Small intestine (tissue), 7 donors: ENCODE measurements around the gene RICTOR. TPM values are rescaled to one million over a fixed set of nuclear protein-coding genes. Genes with fewer than 3 reads are reported as not detected.
A peak's percentile ranks its signal among the peaks of the same experiment; 100 is the strongest.
"Not testable (repeated sequence)": the region's sequence is repeated elsewhere in the genome, so short reads cannot be mapped to it uniquely, and the experiment has no call there.

ENCODE experiments used
- DNase-seq, 2 donors: peaks; one replicate each; pipeline versions ENCODE4 v3.0.0 to v3.0.0-alpha.2; 2013
- FAIRE-seq: peaks from 2 replicates; lab custom pipeline; 2012; peaks lifted over from hg19 to GRCh38; lab: Jason Lieb, UNC
- H3K27ac ChIP-seq, 3 donors: one replicate each; pipeline ENCODE4 v1.5.1; 2013; ENCODE audit warnings: low read length in 2 of 3, mild to moderate bottlenecking in 2 of 3, control low read depth in 1 of 3, inconsistent platforms in 1 of 3, low read depth in 1 of 3, moderate library complexity in 1 of 3
- H3K27me3 ChIP-seq, 3 donors: one replicate each; pipeline ENCODE4 v1.6.1; 2013; ENCODE audit warnings: low read length in 3 of 3, inconsistent platforms in 1 of 3; ENCODE audit not compliant: control insufficient read depth in 3 of 3, insufficient read depth in 3 of 3
- H3K36me3 ChIP-seq, 3 donors: one replicate each; pipeline ENCODE4 v1.6.1; 2013; ENCODE audit warnings: low read length in 3 of 3, inconsistent platforms in 1 of 3, low read depth in 1 of 3, mild to moderate bottlenecking in 1 of 3, moderate library complexity in 1 of 3; ENCODE audit not compliant: control insufficient read depth in 3 of 3, insufficient read depth in 2 of 3
- H3K4me1 ChIP-seq, 3 donors: one replicate each; pipeline ENCODE4 v1.6.1; 2013; ENCODE audit warnings: low read length in 2 of 3, inconsistent platforms in 1 of 3, low read depth in 1 of 3, mild to moderate bottlenecking in 1 of 3, moderate library complexity in 1 of 3; ENCODE audit not compliant: control insufficient read depth in 3 of 3, insufficient read depth in 2 of 3
- H3K4me3 ChIP-seq, 3 donors: one replicate each; pipeline ENCODE4 v1.5.1; 2013; ENCODE audit warnings: low read length in 3 of 3, control low read depth in 1 of 3, inconsistent platforms in 1 of 3, low read depth in 1 of 3, mild to moderate bottlenecking in 1 of 3, moderate library complexity in 1 of 3
- H3K9me3 ChIP-seq, 2 donors: one replicate each; pipeline ENCODE4 v1.6.1; 2013; ENCODE audit warnings: low read depth in 1 of 2, low read length in 1 of 2; ENCODE audit not compliant: control insufficient read depth in 2 of 2, insufficient read depth in 1 of 2
- WGBS, 3 donors: extraction: QIAGEN DNeasy Blood & Tissue Kit; methylation state at CpG; one replicate each; pipeline ENCODE4 v1.1.7; 2013; 5-methylcytosine and 5-hydroxymethylcytosine counted together
- polyA plus RNA-seq, 4 donors: library from polyadenylated mRNA; stranded (reverse) in 3 of 4; unstranded in 1 of 4; fragments of 200-250 nt in 3 of 4; fragments of 120-200 nt in 1 of 4; gene quantifications; one replicate each; pipeline versions ENCODE4 v1.2.1 to v1.2.3, GENCODE V29; 2013
- donor health status: healthy with polysubstance abuse.
- donor health status: control.
- donor health status: control.
- donor health status: Bipolar disorder and iron deficiency.
- donor health status: healthy.

Gene RICTOR
- polyA plus RNA-seq, 4 donors, result 2.4 to 20.2 (median 3.3) TPM

DNA sequence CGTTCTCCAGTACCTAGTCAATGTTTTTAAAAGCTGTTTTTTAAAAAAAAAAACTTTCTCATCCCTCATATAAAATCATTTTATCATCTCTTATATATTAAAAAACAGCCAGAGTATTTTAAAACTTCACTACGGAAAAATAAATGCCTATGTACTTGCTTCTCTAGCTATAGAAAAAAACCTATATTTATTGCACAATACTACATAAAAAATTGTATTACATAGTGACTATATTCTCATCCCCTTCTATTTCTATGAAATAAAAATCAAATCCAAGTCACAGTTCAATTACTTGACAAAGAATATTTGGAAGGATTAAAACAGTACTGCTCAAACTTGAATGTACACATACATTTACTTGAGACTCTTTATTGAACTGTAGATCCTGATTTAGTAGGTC lies 56.7 kb downstream of the RICTOR start:
- H3K27ac ChIP-seq, result no peak overlapping the region
- no peaks in the 10 kb centered on the region for H3K9me3 ChIP-seq
- peaks cover 0 to 6% (median 0%) of the 10 kb centered on the region in 3 donors for H3K4me1 ChIP-seq
- FAIRE-seq, result no peak
- no peaks in the 10 kb centered on the region for H3K27me3 ChIP-seq
- WGBS, 3 donors, result 92 to 97% (median 94%) methylated on average over 2 of the region's 2 CpGs
- DNase-seq, result no peak
- no peak overlapping the region for H3K4me3 ChIP-seq
- peaks cover 0 to 3% (median 0%) of the 10 kb centered on the region in 3 donors for H3K36me3 ChIP-seq

GRCh38 chr5:39016587-39017275 lies 57.5 kb downstream of the RICTOR start:
- DNase-seq (no peak), FAIRE-seq (no peak)
- peaks cover 0 to 7% (median 0%) of the 10 kb centered on the region in 3 donors for H3K36me3 ChIP-seq
- H3K27ac ChIP-seq, result no peak overlapping the region
- WGBS, 3 donors, result 97 to 100% (median 100%) methylated on average over 1 of the region's 1 CpG
- H3K4me3 ChIP-seq, result no peak overlapping the region
- H3K27me3 ChIP-seq, result no peaks in the 10 kb centered on the region
- H3K9me3 ChIP-seq, result peaks cover 0 to 5% of the 10 kb centered on the region in 2 donors
- peaks cover 0 to 6% (median 0%) of the 10 kb centered on the region in 3 donors for H3K4me1 ChIP-seq

DNA sequence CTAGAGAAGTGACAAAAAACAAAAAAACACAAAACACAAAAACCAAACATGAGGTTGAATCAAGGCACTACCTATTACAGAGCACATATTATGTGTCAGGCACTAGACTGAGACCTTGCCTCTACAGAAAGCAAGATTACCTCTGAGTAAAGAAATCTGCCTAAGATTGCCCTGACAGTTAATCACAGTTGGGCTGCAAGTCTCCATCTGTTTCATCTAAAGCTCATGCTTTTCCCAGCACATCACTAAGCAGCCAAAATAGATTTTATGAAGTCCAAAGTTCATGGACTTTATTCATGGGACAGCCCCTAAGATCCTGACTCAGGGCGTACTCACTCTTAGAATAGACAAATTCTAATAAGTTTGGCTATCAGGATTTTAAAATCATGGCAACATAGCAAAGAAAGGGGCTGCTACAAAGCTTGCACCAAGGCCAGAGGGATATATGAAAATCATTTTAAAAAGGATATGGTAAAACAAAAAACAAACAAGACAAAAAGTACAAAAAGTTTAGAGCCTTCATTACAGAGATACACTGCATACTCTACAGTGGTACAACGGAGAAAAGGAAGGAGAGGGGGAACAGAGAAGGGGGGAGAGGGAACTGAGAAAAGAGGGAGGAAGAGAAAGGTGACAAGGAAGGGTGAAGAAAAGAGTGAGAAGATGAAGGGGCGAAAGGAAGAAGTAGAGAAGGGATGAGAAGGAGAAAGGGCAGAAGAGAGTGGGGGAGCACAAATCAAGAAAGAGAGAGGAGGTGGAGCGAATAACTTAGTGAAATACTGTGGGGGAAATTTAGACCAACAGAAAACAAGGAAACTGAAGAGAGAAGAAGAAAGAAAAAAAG lies 58.2 kb downstream of the RICTOR start:
- no peak for FAIRE-seq
- no peak overlapping the region for H3K27ac ChIP-seq

GRCh38 chr5:39014561-39014960 lies 59.6 kb downstream of the RICTOR start:
- FAIRE-seq (peak; percentile 82), DNase-seq (no peak)
- H3K4me3 ChIP-seq, result no peak overlapping the region
- 71 to 85% (median 75%) methylated on average over 2 of the region's 2 CpGs for WGBS, 3 donors
- no peak overlapping the region for H3K27ac ChIP-seq
- peaks cover 0 to 16% of the 10 kb centered on the region in 2 donors for H3K9me3 ChIP-seq
- peaks cover 0 to 6% (median 0%) of the 10 kb centered on the region in 3 donors for H3K4me1 ChIP-seq
- H3K36me3 ChIP-seq, result peaks cover 0 to 14% (median 7%) of the 10 kb centered on the region in 3 donors
- no peaks in the 10 kb centered on the region for H3K27me3 ChIP-seq

More for the DNA sequence above, 58.2 kb downstream of the RICTOR start:
- Histone ChIP-seq H3K4me1 (peaks cover 0 to 6% (median 0%) of the 10 kb centered on the region in 3 donors), H3K4me3 (no peak overlapping the region), H3K36me3 (peaks cover 0 to 11% (median 6%) of the 10 kb centered on the region in 3 donors), H3K27me3 (no peaks in the 10 kb centered on the region), H3K9me3 (peaks cover 0 to 12% of the 10 kb centered on the region in 2 donors)
- WGBS, 3 donors, result 64 to 75% (median 74%) methylated on average over 4 of the region's 4 CpGs
- peak; percentile 22 to 46 for DNase-seq

DNA sequence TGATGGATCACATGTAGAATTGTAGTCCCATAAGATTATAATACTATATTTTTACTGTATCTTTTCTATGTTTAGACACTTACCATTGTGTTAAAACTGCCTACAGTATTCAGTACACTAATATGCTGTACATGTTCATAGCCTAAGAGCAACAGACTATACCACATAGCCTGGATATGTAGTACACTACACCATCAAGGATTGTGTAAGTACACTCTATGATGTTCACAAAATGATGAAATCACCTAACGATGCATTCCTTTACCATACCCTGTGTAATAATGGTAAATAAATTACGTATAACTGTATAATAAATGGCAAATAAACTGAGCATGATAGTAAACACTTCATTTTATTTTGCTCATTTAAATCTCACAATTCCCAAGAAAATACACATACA lies 60.3 kb downstream of the RICTOR start:
- peaks cover 0 to 6% (median 0%) of the 10 kb centered on the region in 3 donors for H3K4me1 ChIP-seq
- H3K36me3 ChIP-seq, result peaks cover 0 to 14% (median 7%) of the 10 kb centered on the region in 3 donors
- WGBS, 3 donors, result 94 to 97% (median 96%) methylated on average over 2 of the region's 2 CpGs
- no peak for DNase-seq
- no peaks in the 10 kb centered on the region for H3K27me3 ChIP-seq
- FAIRE-seq, result no peak
- H3K9me3 ChIP-seq, result peaks cover 0 to 16% of the 10 kb centered on the region in 2 donors
- no peak overlapping the region for H3K27ac ChIP-seq
- H3K4me3 ChIP-seq, result no peak overlapping the region

- not testable (repeated sequence) for H3K4me3 ChIP-seq, FAIRE-seq, H3K4me1 ChIP-seq, DNase-seq, H3K27ac ChIP-seq, H3K27me3 ChIP-seq
- Histone ChIP-seq H3K36me3 (peaks cover 0 to 11% (median 7%) of the 10 kb centered on the region in 3 donors), H3K9me3 (peaks cover 0 to 16% of the 10 kb centered on the region in 2 donors)
- 95 to 100% (median 97%) methylated on average over 2 of the region's 2 CpGs for WGBS, 3 donors
Measured at GRCh38 chr5:39010958-39011357, 63.2 kb downstream of the RICTOR start.

GRCh38 chr5:39009981-39010380 lies 64.2 kb downstream of the RICTOR start:
- H3K9me3 ChIP-seq, result peaks cover 0 to 16% of the 10 kb centered on the region in 2 donors
- no peaks in the 10 kb centered on the region for H3K4me1 ChIP-seq
- no peak for DNase-seq
- peaks cover 0 to 11% (median 7%) of the 10 kb centered on the region in 3 donors for H3K36me3 ChIP-seq
- no peak for FAIRE-seq
- no peaks in the 10 kb centered on the region for H3K27me3 ChIP-seq
- no peak overlapping the region for H3K27ac ChIP-seq
- H3K4me3 ChIP-seq, result no peak overlapping the region
- WGBS, 3 donors, result 92 to 94% (median 94%) methylated on average over 4 of the region's 4 CpGs

GRCh38 chr5:39009280-39009679 lies 64.9 kb downstream of the RICTOR start:
- no peak for FAIRE-seq
- 97 to 100% (median 97%) methylated on average over 1 of the region's 1 CpG for WGBS, 3 donors
- Histone ChIP-seq H3K27me3 (no peaks in the 10 kb centered on the region), H3K4me1 (no peaks in the 10 kb centered on the region), H3K36me3 (peaks cover 0 to 11% (median 8%) of the 10 kb centered on the region in 3 donors), H3K4me3 (no peak overlapping the region), H3K27ac (no peak overlapping the region), H3K9me3 (peaks cover 0 to 16% of the 10 kb centered on the region in 2 donors)
- DNase-seq, result no peak
